Ramos (cell line): ENCODE data around the gene OR10S1.
"Not testable (repeated sequence)": the region's sequence is repeated elsewhere in the genome, so short reads cannot be mapped to it uniquely, and the experiment has no call there.

Experiments
- in situ Hi-C: fragments of 300-500 bp; cut with MboI; formaldehyde crosslinking; loops from one replicate; pipeline ENCODE4 v1.14.3; 2022; ENCODE audit warnings: low sequenced_read_pairs; ENCODE audit not compliant: unreplicated experiment

The OR10S1 gene

GRCh38 chr11:123977731-123978347 lies at the start of gene OR10S1:
Gene OR10S1 (minus strand): TSS chr11:123977781. CDS start chr11:123977664, 117 bp downstream.
- in situ Hi-C loops = no loop called here

- in situ Hi-C loops = no loop called here
These were observed 48.9 kb upstream of the OR10S1 start, which contains the start of gene OR10G8 for GRCh38 chr11:124026498-124026897. Gene OR10G8 (plus strand): TSS chr11:124026798. CDS start chr11:124029623, 2,825 bp downstream.

GRCh38 chr11:124015837-124016236 lies 38.3 kb upstream of the OR10S1 start:
- in situ Hi-C loops = not testable (repeated sequence)

GRCh38 chr11:124012697-124013096 lies 35.1 kb upstream of the OR10S1 start, which contains the start of gene OR10G4:
Gene OR10G4 (plus strand): TSS chr11:124012997. CDS start chr11:124015575, 2,578 bp downstream.
- in situ Hi-C loops = no loop called here

- in situ Hi-C loops = no loop called here
These were observed 17.5 kb upstream of the OR10S1 start, which contains the start of gene OR10G6 for GRCh38 chr11:123995119-123995518. Gene OR10G6 (minus strand): TSS chr11:123995161. CDS start chr11:123995161, 0 bp downstream.

- in situ Hi-C loops = no loop called here
These were observed 1.7 kb upstream of the OR10S1 start for GRCh38 chr11:123979311-123979710.

- in situ Hi-C loops = no loop called here
These were observed 616 bp downstream of the OR10S1 start for GRCh38 chr11:123976770-123977560.

- in situ Hi-C loops = no loop called here
These were observed 3.8 kb downstream of the OR10S1 start for GRCh38 chr11:123973816-123974215.

GRCh38 chr11:123956752-123957151 lies 20.8 kb downstream of the OR10S1 start:
- in situ Hi-C loops = no loop called here

GRCh38 chr11:123945132-123945531 lies 32.4 kb downstream of the OR10S1 start:
- in situ Hi-C loops = no loop called here

- in situ Hi-C loops = no loop called here
These were observed 33.8 kb downstream of the OR10S1 start, which contains the start of gene OR6T1 for GRCh38 chr11:123943738-123944137. Gene OR6T1 (minus strand): TSS chr11:123943838. CDS start chr11:123943838, 0 bp downstream.

GRCh38 chr11:123942413-123942812 lies 35.2 kb downstream of the OR10S1 start:
- in situ Hi-C loops = no loop called here

- in situ Hi-C loops = no loop called here
These were observed 38.3 kb downstream of the OR10S1 start, which contains the start of gene OR4D5 for GRCh38 chr11:123939317-123939716. Gene OR4D5 (plus strand): TSS chr11:123939617. CDS start chr11:123939617, 0 bp downstream.
